ENCODE results near the gene NFATC4. TPM values are rescaled to one million over a fixed set of nuclear protein-coding genes. Genes with fewer than 3 reads are reported as not detected.

NFATC4 gene
- total RNA-seq, 1 donor from 2014 or later = 42.4 TPM

DNA sequence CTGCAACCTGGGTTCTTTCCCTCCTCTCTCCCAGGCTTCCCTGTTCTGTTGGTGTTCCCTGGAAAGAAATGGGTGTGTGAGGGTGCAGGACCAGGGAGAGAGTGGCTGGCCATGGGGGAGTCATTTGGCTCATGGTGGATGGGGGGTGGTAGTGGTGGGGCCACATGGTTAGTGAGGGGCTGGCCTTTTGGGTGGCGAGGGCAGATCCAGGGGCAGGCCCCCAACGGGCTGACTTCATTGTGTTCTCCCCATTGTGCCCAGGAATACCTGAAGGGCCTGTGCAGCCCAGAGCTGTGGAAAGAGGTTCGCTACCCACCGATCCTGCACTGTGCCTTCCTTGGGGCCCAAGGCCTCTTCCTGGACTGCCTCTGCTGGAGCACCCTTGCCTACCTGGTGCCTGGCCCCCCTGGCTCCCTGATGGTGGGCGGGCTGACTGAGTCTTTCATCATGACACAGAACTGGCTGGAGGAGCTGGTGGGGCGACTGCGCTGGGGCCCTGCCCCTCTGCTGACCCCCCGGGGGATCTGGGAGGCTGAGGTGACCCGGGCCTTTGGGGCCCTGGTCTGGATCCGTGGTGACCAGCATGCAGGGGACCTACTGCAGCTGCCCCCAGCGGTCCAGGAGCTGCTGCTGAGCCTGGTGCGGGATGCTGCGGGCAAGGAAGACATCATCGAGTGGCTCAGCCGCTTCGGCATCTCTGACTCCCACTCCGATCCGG, 39.8 kb downstream of the NFATC4 start:
- Mint-ChIP-seq H3K4me1 (ENCODE audit: unreplicated experiment) (peaks cover 19% of the 10 kb centered on the region), H3K27ac (ENCODE audit: unreplicated experiment) (no peak overlapping the region), H3K36me3 (ENCODE audit: low read depth, unreplicated experiment) (peaks cover 28% of the 10 kb centered on the region), H3K9me3 (ENCODE audit: unreplicated experiment) (no peaks in the 10 kb centered on the region), H3K4me3 (ENCODE audit: unreplicated experiment) (no peak overlapping the region), H3K27me3 (ENCODE audit: unreplicated experiment) (peaks cover 5% of the 10 kb centered on the region)
- TF ChIP-seq, protein P1, sequence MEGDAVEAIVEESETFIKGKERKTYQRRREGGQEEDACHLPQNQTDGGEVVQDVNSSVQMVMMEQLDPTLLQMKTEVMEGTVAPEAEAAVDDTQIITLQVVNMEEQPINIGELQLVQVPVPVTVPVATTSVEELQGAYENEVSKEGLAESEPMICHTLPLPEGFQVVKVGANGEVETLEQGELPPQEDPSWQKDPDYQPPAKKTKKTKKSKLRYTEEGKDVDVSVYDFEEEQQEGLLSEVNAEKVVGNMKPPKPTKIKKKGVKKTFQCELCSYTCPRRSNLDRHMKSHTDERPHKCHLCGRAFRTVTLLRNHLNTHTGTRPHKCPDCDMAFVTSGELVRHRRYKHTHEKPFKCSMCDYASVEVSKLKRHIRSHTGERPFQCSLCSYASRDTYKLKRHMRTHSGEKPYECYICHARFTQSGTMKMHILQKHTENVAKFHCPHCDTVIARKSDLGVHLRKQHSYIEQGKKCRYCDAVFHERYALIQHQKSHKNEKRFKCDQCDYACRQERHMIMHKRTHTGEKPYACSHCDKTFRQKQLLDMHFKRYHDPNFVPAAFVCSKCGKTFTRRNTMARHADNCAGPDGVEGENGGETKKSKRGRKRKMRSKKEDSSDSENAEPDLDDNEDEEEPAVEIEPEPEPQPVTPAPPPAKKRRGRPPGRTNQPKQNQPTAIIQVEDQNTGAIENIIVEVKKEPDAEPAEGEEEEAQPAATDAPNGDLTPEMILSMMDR (IDR thresholded peaks at IDR 0.05; ENCODE audit: unreplicated experiment) = no peak
- no peak for DNase-seq (ENCODE audit: low spot score)

DNA sequence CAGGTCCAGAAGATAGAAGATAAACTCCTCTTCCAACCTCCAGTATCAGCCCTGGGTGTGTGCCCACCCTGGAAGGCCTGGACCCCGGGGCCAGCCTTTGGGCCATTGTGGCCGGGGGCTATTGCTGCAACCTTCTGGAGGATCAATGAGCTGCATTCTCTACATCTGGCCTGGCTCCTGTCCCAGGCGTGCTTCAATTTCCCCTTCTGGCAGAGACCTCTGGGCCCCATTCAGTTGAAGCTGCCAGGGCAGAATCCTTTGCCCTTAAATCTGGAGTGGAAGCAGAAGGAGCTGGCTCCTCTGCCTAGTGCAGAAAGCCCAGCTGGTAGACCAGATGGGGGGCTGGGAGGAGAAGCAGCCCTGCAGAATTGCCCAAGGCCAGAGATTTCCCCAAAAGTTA, 40.8 kb downstream of the NFATC4 start:
- Mint-ChIP-seq H3K4me1 (ENCODE audit: unreplicated experiment) (peaks cover 10% of the 10 kb centered on the region), H3K36me3 (ENCODE audit: low read depth, unreplicated experiment) (peaks cover 31% of the 10 kb centered on the region), H3K27ac (ENCODE audit: unreplicated experiment) (no peak overlapping the region), H3K27me3 (ENCODE audit: unreplicated experiment) (peaks cover 8% of the 10 kb centered on the region), H3K9me3 (ENCODE audit: unreplicated experiment) (no peaks in the 10 kb centered on the region), H3K4me3 (ENCODE audit: unreplicated experiment) (no peak overlapping the region)
- no peak for DNase-seq (ENCODE audit: low spot score)
- TF ChIP-seq, protein P1 (IDR thresholded peaks at IDR 0.05; ENCODE audit: unreplicated experiment) = no peak

DNA sequence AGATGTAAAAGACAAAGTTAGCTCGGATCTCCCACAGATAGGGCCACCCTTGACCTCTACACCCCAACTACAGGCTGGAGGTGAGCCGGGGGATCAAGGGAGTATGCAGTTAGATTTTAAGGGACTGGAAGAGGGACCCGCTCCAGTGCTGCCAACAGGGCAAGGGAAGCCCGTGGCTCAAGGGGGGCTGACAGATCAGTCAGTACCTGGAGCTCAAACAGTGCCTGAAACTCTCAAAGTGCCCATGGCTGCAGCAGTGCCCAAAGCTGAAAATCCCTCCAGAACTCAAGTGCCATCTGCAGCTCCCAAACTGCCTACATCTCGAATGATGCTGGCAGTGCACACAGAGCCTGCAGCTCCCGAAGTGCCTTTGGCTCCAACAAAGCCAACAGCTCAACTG, 41.2 kb downstream of the NFATC4 start:
- no peak for DNase-seq (ENCODE audit: low spot score)
- no peak overlapping the region for H3K4me3 Mint-ChIP-seq (ENCODE audit: unreplicated experiment)

DNA sequence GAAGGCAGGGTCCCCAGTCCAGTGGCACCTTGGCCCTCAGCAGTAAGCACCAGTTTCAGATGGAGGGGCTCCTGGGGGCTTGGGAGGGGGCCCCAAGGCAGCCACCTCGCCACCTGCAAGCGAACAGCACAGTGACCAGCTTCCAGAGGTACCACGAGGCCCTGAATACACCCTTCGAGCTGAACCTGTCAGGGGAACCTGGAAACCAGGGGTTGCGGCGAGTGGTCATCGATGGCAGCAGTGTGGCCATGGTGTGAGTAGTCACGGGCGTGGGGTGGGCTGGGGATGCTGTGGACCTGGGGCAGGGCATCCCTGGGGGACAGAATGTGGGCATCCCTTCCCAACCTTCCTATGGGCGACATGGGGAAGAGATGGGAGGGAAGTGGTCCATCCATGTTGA, 42.0 kb downstream of the NFATC4 start:
- DNase-seq (ENCODE audit: low spot score) = no peak

More for the DNA sequence above, 41.2 kb downstream of the NFATC4 start:
- TF ChIP-seq, protein P1 (IDR thresholded peaks at IDR 0.05; ENCODE audit: unreplicated experiment) = no peak
- Mint-ChIP-seq H3K27ac (ENCODE audit: unreplicated experiment) (no peak overlapping the region), H3K4me1 (ENCODE audit: unreplicated experiment) (peaks cover 5% of the 10 kb centered on the region), H3K9me3 (ENCODE audit: unreplicated experiment) (no peaks in the 10 kb centered on the region), H3K36me3 (ENCODE audit: low read depth, unreplicated experiment) (peaks cover 32% of the 10 kb centered on the region), H3K27me3 (ENCODE audit: unreplicated experiment) (peaks cover 8% of the 10 kb centered on the region)

More for the DNA sequence above, 42.0 kb downstream of the NFATC4 start:
- H3K4me1 Mint-ChIP-seq (ENCODE audit: unreplicated experiment) = no peaks in the 10 kb centered on the region
- no peak overlapping the region for H3K27ac Mint-ChIP-seq (ENCODE audit: unreplicated experiment)
- H3K4me3 Mint-ChIP-seq (ENCODE audit: unreplicated experiment) = no peak overlapping the region
- TF ChIP-seq, protein P1 (IDR thresholded peaks at IDR 0.05; ENCODE audit: unreplicated experiment) = no peak
- peaks cover 11% of the 10 kb centered on the region for H3K27me3 Mint-ChIP-seq (ENCODE audit: unreplicated experiment)
- H3K9me3 Mint-ChIP-seq (ENCODE audit: unreplicated experiment) = no peaks in the 10 kb centered on the region
- peaks cover 40% of the 10 kb centered on the region for H3K36me3 Mint-ChIP-seq (ENCODE audit: low read depth, unreplicated experiment)
